ENCODE measurements around the gene CDC42SE1. TPM values are rescaled to one million over a fixed set of nuclear protein-coding genes. Genes with fewer than 3 reads are reported as not detected.
A peak's percentile ranks its signal among the peaks of the same experiment; 100 is the strongest.

The CDC42SE1 gene
- total RNA-seq, 4 donors from 2014 or later, result 51.2 to 56.0 (median 54.4) TPM

GRCh38 chr1:151085953-151086559 lies 26.6 kb upstream of the CDC42SE1 start:
- Histone ChIP-seq H3K4me1 (peaks cover 0 to 4% (median 0%) of the 10 kb centered on the region in 3 donors), H3K9me3 (no peaks in the 10 kb centered on the region), H3K4me3 (no peak overlapping the region), H3K36me3 (peaks cover 0 to 14% of the 10 kb centered on the region in 2 donors), H3K27ac (no peak overlapping the region), H3K27me3 (no peaks in the 10 kb centered on the region)
- 64 to 71% methylated on average over 3 to 4 of the region's 4 CpGs for WGBS, 2 donors (ENCODE audit: low coverage in 1 of 2)
- no peak for TF ChIP-seq POLR2A (IDR thresholded peaks at IDR 0.05)
- ATAC-seq, result no peak

- H3K4me3 ChIP-seq, result no peak overlapping the region
- H3K4me1 ChIP-seq, result peaks cover 0 to 25% (median 0%) of the 10 kb centered on the region in 3 donors
- H3K9me3 ChIP-seq, result no peaks in the 10 kb centered on the region
- TF ChIP-seq POLR2AphosphoS5 (IDR thresholded peaks at IDR 0.05) (no peak), CTCF (IDR thresholded peaks at IDR 0.05) (no peak), POLR2A (IDR thresholded peaks at IDR 0.05) (no peak), EP300 (IDR thresholded peaks at IDR 0.05) (no peak)
- WGBS, 2 donors (ENCODE audit: low coverage in 1 of 2), result 67 to 83% methylated on average over 6 to 11 of the region's 13 CpGs
- no peaks in the 10 kb centered on the region for H3K27me3 ChIP-seq
- ATAC-seq, result no peak
- peak overlapping the region in 3 of 4 donors; percentile 96 to 100 (median 99) for H3K27ac ChIP-seq
- H3K36me3 ChIP-seq, result peaks cover 0 to 22% of the 10 kb centered on the region in 2 donors
These were observed 12.8 kb upstream of the CDC42SE1 start for GRCh38 chr1:151072224-151072623.

GRCh38 chr1:151070474-151071276 lies 11.3 kb upstream of the CDC42SE1 start, which contains the start of gene GABPB2:
TSS of gene GABPB2 (plus strand) at chr1:151070761. CDS start at chr1:151088190, 17,429 bp downstream.
- no peaks in the 10 kb centered on the region for H3K27me3 ChIP-seq
- H3K36me3 ChIP-seq, result peaks cover 0 to 22% of the 10 kb centered on the region in 2 donors
- H3K4me1 ChIP-seq, result peaks cover 0 to 25% (median 0%) of the 10 kb centered on the region in 3 donors
- TF ChIP-seq POLR2AphosphoS5 (IDR thresholded peaks at IDR 0.05), result peak; percentile 81
- peak; percentile 20 for TF ChIP-seq EP300 (IDR thresholded peaks at IDR 0.05)
- peak; percentile 47 to 51 for TF ChIP-seq POLR2A (IDR thresholded peaks at IDR 0.05)
- peak; percentile 74 to 96 (median 88) for TF ChIP-seq CTCF (IDR thresholded peaks at IDR 0.05)
- peak within 1 kb of the TSS; percentile 91 to 99 for H3K4me3 ChIP-seq
- H3K9me3 ChIP-seq, result no peaks in the 10 kb centered on the region
- H3K27ac ChIP-seq, result peak within 1 kb of the TSS; percentile 96 to 100 (median 100)
- ATAC-seq, result peak; percentile 95
- WGBS, 2 donors (ENCODE audit: low coverage in 1 of 2), result 0 to 1% methylated on average over 28 of the region's 50 CpGs

GRCh38 chr1:151069103-151069486 lies 9.7 kb upstream of the CDC42SE1 start:
- H3K9me3 ChIP-seq, result no peaks in the 10 kb centered on the region
- H3K4me1 ChIP-seq, result peaks cover 0 to 25% (median 0%) of the 10 kb centered on the region in 3 donors
- peak overlapping the region in 3 of 4 donors; percentile 96 to 100 (median 99) for H3K27ac ChIP-seq
- no peak overlapping the region for H3K4me3 ChIP-seq
- no peak for ATAC-seq
- H3K27me3 ChIP-seq, result no peaks in the 10 kb centered on the region
- peaks cover 0 to 11% of the 10 kb centered on the region in 2 donors for H3K36me3 ChIP-seq
- TF ChIP-seq CTCF (IDR thresholded peaks at IDR 0.05), result no peak
- no peak for TF ChIP-seq EP300 (IDR thresholded peaks at IDR 0.05)
- TF ChIP-seq POLR2AphosphoS5 (IDR thresholded peaks at IDR 0.05), result no peak
- no peak for TF ChIP-seq POLR2A (IDR thresholded peaks at IDR 0.05)
- WGBS, 2 donors (ENCODE audit: low coverage in 1 of 2), result 78 to 100% methylated on average over 3 to 5 of the region's 5 CpGs

GRCh38 chr1:151067185-151067584 lies 7.8 kb upstream of the CDC42SE1 start:
- no peak for ATAC-seq
- H3K4me1 ChIP-seq, result peaks cover 0 to 19% (median 0%) of the 10 kb centered on the region in 3 donors
- no peaks in the 10 kb centered on the region for H3K36me3 ChIP-seq
- TF ChIP-seq POLR2AphosphoS5 (IDR thresholded peaks at IDR 0.05) (no peak), POLR2A (IDR thresholded peaks at IDR 0.05) (no peak)
- H3K27ac ChIP-seq, result no peak overlapping the region
- no peaks in the 10 kb centered on the region for H3K27me3 ChIP-seq
- no peaks in the 10 kb centered on the region for H3K9me3 ChIP-seq
- H3K4me3 ChIP-seq, result no peak overlapping the region
- 87 to 94% methylated on average over 3 to 4 of the region's 4 CpGs for WGBS, 2 donors (ENCODE audit: low coverage in 1 of 2)
